Sigmoid colon (tissue), 7 donors: ENCODE measurements around the gene UBA3. TPM values are rescaled to one million over a fixed set of nuclear protein-coding genes. Genes with fewer than 3 reads are reported as not detected.

ENCODE experiments used
- DNase-seq: peaks from one replicate; pipeline ENCODE4 v3.0.0-alpha.2; 2019
- H3K27ac ChIP-seq, 4 donors: fragments of 200-600 bp; sonication (generic); one replicate each; pipeline ENCODE4 v1.5.1; 2016 to 2019; ENCODE audit warnings: mild to moderate bottlenecking in 1 of 4
- H3K27me3 ChIP-seq, 3 donors: fragments of 200-600 bp; sonication (generic); one replicate each; pipeline ENCODE4 v1.5.1; 2019; ENCODE audit warnings: mild to moderate bottlenecking in 1 of 3
- H3K36me3 ChIP-seq, 4 donors: fragments of 200-600 bp; sonication (generic); one replicate each; pipeline ENCODE4 v1.5.1; 2016 to 2019
- H3K4me1 ChIP-seq, 4 donors: fragments of 200-600 bp; sonication (generic); one replicate each; pipeline ENCODE4 v1.5.1; 2017 to 2019
- H3K4me3 ChIP-seq, 4 donors: fragments of 200-600 bp; sonication (generic); one replicate each; pipeline ENCODE4 v1.5.1; 2017 to 2019; ENCODE audit warnings: mild to moderate bottlenecking in 2 of 4, moderate library complexity in 1 of 4
- H3K9me3 ChIP-seq, 4 donors: fragments of 200-600 bp in 3 of 4; sonication (generic) in 3 of 4; one replicate each; pipeline versions ENCODE4 v1.5.1 to v1.6.1; 2013 to 2019
- EP300 ChIP-seq, 4 donors: sonication (generic); formaldehyde crosslinking; IDR thresholded peaks; one replicate each; pipeline ENCODE4 v1.6.1; 2017; ENCODE audit warnings: antibody characterized with exemption in 4 of 4
- POLR2A ChIP-seq, 2 donors: fragments of 450-650 bp; IDR thresholded peaks; one replicate each; pipeline ENCODE4 v1.6.1; 2016; ENCODE audit warnings: antibody characterized with exemption in 2 of 2, mild to moderate bottlenecking in 2 of 2, moderate library complexity in 2 of 2
- POLR2AphosphoS5 ChIP-seq, 4 donors: sonication (generic); formaldehyde crosslinking; IDR thresholded peaks; one replicate each; pipeline ENCODE4 v1.6.1; 2017; ENCODE audit warnings: antibody characterized with exemption in 4 of 4
- WGBS, 2 donors: extraction: QIAGEN DNeasy Blood & Tissue Kit; methylation state at CpG; one replicate each; pipeline ENCODE4 v1.1.7; 2013; 5-methylcytosine and 5-hydroxymethylcytosine counted together
- intact Hi-C: fragments of 100-400 bp; cut with DNase I; formaldehyde crosslinking; loops from one replicate; pipeline ENCODE4 v1.15.1; 2023
- polyA plus RNA-seq, 3 donors: library from polyadenylated mRNA; stranded (reverse); fragments of 200-250 nt; gene quantifications; one replicate each; pipeline ENCODE4 v1.2.3, GENCODE V29; 2013
- small RNA-seq, 3 donors: library from RNA; depleted of rRNA; stranded (forward); fragments of <200 nt; gene quantifications; one replicate each; pipeline ENCODE3, GENCODE V24; 2016
- total RNA-seq, 4 donors: library from RNA; depleted of rRNA; stranded (reverse); fragments of >200 nt; gene quantifications; one replicate each; pipeline ENCODE4 v1.1.0, GENCODE V29; 2016
- TF ChIP-seq, protein P1 (sequence below), 4 experiments: fragments of 450-650 bp in 3 of 4; fragments of 200-600 bp in 1 of 4; IDR thresholded peaks; one replicate each; pipeline ENCODE4 v1.5.1; 2016 to 2019; ENCODE audit warnings: antibody characterized with exemption in 4 of 4, mild to moderate bottlenecking in 3 of 4, moderate library complexity in 2 of 4
- donor health status: healthy with polysubstance abuse.
- donor health status: Bipolar disorder and iron deficiency.
- donor health status: healthy.

UBA3 gene
- total and polyA plus RNA-seq, 7 donors = 36.6 to 84.9 (median 54.6) TPM

DNA sequence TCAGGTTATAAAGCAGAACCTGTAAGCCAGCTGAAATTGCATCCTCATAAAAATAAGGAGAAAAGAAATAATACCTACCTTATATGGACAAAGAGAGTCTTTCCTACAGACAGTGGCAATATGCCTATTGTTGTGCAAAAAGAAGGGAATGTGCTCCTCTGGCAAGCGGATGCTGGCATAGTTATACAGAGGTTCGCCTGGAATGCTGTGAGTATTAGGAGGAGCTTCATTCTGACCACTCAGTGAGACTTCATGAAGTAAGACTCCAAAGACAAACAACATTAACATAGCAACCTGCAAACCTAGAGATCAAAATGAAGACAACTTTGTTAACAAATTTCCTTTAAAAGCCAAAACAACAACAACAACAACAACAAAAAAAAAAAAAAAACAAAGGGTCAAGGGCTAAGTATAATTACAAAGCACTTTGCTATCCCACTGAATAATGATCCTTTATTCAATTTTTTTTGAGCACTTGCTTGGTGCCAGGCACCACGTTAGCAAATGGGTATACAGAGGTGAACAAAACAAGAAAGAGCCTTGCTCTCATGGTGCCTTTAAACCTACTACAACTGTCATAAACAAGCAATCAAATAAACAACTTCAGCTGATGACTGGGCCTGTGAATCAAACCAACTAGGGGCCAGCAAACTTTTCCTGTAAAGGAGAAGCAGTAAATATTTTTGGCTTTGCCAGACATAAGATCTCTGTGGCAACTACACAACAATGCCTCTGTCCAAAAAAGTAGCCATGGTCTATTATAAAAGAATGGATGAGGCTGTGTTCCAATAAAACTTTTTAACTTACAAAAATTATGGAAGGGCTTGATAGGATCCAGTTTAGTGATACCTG is 70.4 kb downstream of the UBA3 start:
- WGBS, 2 donors = 79 to 85% methylated on average over 3 of the region's 3 CpGs
- Histone ChIP-seq H3K4me3 (no peak overlapping the region), H3K4me1 (peaks cover 0 to 64% (median 51%) of the 10 kb centered on the region in 4 donors)

DNA sequence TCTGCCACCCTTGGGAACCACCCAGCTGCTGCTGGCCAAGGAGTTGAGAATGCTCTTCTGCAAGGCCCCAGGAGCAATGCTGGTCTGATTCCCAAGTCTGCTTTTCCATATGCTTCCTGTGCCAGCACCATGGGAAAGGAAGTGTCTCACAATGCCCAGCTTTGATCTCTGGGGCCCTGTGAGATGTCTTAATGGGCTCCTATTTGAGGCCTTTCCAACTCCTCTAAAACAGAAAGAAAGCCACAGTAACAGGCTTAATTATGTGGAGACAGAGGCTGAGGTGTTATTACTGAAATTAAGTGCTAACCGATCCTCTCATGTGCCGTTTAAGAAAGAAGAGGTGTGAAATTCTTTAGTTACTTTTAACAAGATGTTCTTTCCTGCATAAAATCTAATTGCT is 71.2 kb downstream of the UBA3 start:
- Histone ChIP-seq H3K27me3 (no peaks in the 10 kb centered on the region), H3K9me3 (no peaks in the 10 kb centered on the region), H3K4me1 (peaks cover 0 to 56% (median 43%) of the 10 kb centered on the region in 4 donors), H3K4me3 (no peak overlapping the region), H3K36me3 (peaks cover 3 to 52% (median 9%) of the 10 kb centered on the region in 4 donors), H3K27ac (peak overlapping the region; percentile 17 to 99 (median 99))
- WGBS, 2 donors = 82 to 84% methylated on average over 2 of the region's 2 CpGs
- intact Hi-C loops = no loop called here
- no peak for DNase-seq
- TF ChIP-seq, protein P1, sequence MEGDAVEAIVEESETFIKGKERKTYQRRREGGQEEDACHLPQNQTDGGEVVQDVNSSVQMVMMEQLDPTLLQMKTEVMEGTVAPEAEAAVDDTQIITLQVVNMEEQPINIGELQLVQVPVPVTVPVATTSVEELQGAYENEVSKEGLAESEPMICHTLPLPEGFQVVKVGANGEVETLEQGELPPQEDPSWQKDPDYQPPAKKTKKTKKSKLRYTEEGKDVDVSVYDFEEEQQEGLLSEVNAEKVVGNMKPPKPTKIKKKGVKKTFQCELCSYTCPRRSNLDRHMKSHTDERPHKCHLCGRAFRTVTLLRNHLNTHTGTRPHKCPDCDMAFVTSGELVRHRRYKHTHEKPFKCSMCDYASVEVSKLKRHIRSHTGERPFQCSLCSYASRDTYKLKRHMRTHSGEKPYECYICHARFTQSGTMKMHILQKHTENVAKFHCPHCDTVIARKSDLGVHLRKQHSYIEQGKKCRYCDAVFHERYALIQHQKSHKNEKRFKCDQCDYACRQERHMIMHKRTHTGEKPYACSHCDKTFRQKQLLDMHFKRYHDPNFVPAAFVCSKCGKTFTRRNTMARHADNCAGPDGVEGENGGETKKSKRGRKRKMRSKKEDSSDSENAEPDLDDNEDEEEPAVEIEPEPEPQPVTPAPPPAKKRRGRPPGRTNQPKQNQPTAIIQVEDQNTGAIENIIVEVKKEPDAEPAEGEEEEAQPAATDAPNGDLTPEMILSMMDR (IDR thresholded peaks at IDR 0.05) = no peak
- TF ChIP-seq EP300 (IDR thresholded peaks at IDR 0.05) (no peak), POLR2AphosphoS5 (IDR thresholded peaks at IDR 0.05) (no peak), POLR2A (IDR thresholded peaks at IDR 0.05) (no peak)

More for the DNA sequence above, 70.4 kb downstream of the UBA3 start:
- TF ChIP-seq POLR2AphosphoS5 (IDR thresholded peaks at IDR 0.05) (peak in 1 of 4 donors; percentile 7), EP300 (IDR thresholded peaks at IDR 0.05) (no peak)
- no peak for DNase-seq
- Histone ChIP-seq H3K27me3 (no peaks in the 10 kb centered on the region), H3K27ac (peak overlapping the region; percentile 17 to 99 (median 99)), H3K9me3 (no peaks in the 10 kb centered on the region), H3K36me3 (peaks cover 3 to 44% (median 6%) of the 10 kb centered on the region in 4 donors)
- intact Hi-C loops = no loop called here

DNA sequence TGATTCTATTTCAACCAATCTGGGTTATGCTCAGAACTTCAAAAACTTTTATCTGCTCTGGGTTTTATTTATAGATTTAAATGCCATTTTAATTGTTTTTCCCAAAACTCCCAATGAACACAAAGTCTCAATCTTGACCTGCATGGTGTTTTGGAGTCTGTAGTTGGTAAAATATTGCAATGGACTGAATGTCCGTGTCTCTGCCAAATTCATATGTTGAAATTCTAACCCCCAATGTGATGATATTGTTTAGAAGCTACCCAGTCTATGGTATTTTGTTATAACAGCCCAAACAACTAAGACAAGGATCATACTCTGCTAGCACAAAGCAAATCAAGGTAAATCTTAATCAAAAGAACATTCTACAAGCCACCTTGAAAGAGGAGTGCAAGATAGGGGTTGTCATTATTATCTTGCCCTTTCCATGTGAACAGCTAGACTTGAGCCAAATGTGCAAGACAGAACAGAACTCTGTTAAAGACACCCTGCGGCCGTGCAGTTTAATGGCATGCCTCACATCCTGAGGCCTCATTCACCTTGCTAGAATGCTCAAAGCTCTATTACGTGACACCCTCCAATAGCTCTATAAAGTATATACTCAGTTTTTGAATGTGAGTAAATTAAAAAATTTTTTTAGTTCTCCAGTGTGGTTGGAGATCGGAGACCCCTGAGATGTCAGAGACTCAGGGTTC is 74.2 kb downstream of the UBA3 start:
- no peak for DNase-seq
- Histone ChIP-seq H3K4me1 (peaks cover 0 to 41% (median 29%) of the 10 kb centered on the region in 4 donors), H3K27me3 (no peaks in the 10 kb centered on the region), H3K4me3 (no peak overlapping the region), H3K36me3 (peaks cover 3 to 82% (median 24%) of the 10 kb centered on the region in 4 donors), H3K9me3 (no peaks in the 10 kb centered on the region), H3K27ac (peak overlapping the region in 1 of 4 donors; percentile 11)
- intact Hi-C loops = no loop called here
- 92 to 96% methylated on average over 5 of the region's 5 CpGs for WGBS, 2 donors
- TF ChIP-seq POLR2A (IDR thresholded peaks at IDR 0.05) = no peak
- TF ChIP-seq POLR2AphosphoS5 (IDR thresholded peaks at IDR 0.05) = no peak
- TF ChIP-seq, protein P1 (IDR thresholded peaks at IDR 0.05) = no peak
- no peak for TF ChIP-seq EP300 (IDR thresholded peaks at IDR 0.05)

GRCh38 chr3:69005071-69005790 is 74.9 kb downstream of the UBA3 start:
- no peak overlapping the region for H3K4me3 ChIP-seq
- 91 to 94% methylated on average over 6 of the region's 6 CpGs for WGBS, 2 donors
- no peaks in the 10 kb centered on the region for H3K27me3 ChIP-seq
- TF ChIP-seq, protein P1 (IDR thresholded peaks at IDR 0.05) = no peak
- no peak for TF ChIP-seq POLR2A (IDR thresholded peaks at IDR 0.05)
- no peak for TF ChIP-seq EP300 (IDR thresholded peaks at IDR 0.05)
- no peak for TF ChIP-seq POLR2AphosphoS5 (IDR thresholded peaks at IDR 0.05)
- H3K27ac ChIP-seq = peak overlapping the region in 2 of 4 donors; percentile 2 to 11
- DNase-seq = no peak
- peaks cover 0 to 34% (median 22%) of the 10 kb centered on the region in 4 donors for H3K4me1 ChIP-seq
- peaks cover 3 to 84% (median 24%) of the 10 kb centered on the region in 4 donors for H3K36me3 ChIP-seq
- intact Hi-C loops = no loop called here
- no peaks in the 10 kb centered on the region for H3K9me3 ChIP-seq

Small RNA genes within 50 kb of the gene (small RNA-seq; reads per million reads assigned to genes)
- 0 reads per million in 3 donors for gene MIR3136

Other genes with a start within 250 kb of the UBA3 start
- under 1 TPM in 3 of 4 donors, not detected in 1; 0.16 to 0.55 (median 0.36) TPM for gene TAFA4, start 147.8 kb downstream of the UBA3 start, total RNA-seq
- under 1 TPM in 1 of 3 donors, not detected in 2; 0.03 TPM for gene TAFA4, start 147.8 kb downstream of the UBA3 start, polyA plus RNA-seq
- 100 to 1,000 TPM in 1 of 4 donors, 10 to 100 TPM in 3; 42.1 to 103 (median 71.5) TPM for gene EOGT, start 66.7 kb downstream of the UBA3 start, total RNA-seq
- gene EOGT, start 66.7 kb downstream of the UBA3 start, polyA plus RNA-seq = 1 to 10 TPM; 4.6 to 7.6 (median 5.4) TPM
- gene TMF1, start 28.0 kb downstream of the UBA3 start, total RNA-seq = 10 to 100 TPM; 26.9 to 32.8 (median 30.9) TPM
- gene TMF1, start 28.0 kb downstream of the UBA3 start, polyA plus RNA-seq = 10 to 100 TPM in 2 of 3 donors, 1 to 10 TPM in 1; 9.9 to 12.4 (median 11.4) TPM
- gene ARL6IP5, start 4.6 kb upstream of the UBA3 start, total RNA-seq = 100 to 1,000 TPM in 3 of 4 donors, 10 to 100 TPM in 1; 82.1 to 181 (median 144) TPM
- gene ARL6IP5, start 4.6 kb upstream of the UBA3 start, polyA plus RNA-seq = 100 to 1,000 TPM in 1 of 3 donors, 10 to 100 TPM in 2; 36.6 to 110 (median 50.2) TPM
- gene LMOD3, start 42.2 kb upstream of the UBA3 start, total RNA-seq = not detected
- gene LMOD3, start 42.2 kb upstream of the UBA3 start, polyA plus RNA-seq = under 1 TPM in 2 of 3 donors, not detected in 1; 0.01 to 0.23 TPM